Activated CD8-positive, alpha-beta memory T cell treated with anti-CD3 and anti-CD28 coated beads for 4 hours (primary cell): ENCODE data around the gene SCN4A.

Source experiments
- DNase-seq, 2 donors: peaks; one replicate each; pipeline ENCODE4 v3.0.0-alpha.2; 2020; ENCODE audit warnings: low read depth in 2 of 2

The SCN4A gene

DNA sequence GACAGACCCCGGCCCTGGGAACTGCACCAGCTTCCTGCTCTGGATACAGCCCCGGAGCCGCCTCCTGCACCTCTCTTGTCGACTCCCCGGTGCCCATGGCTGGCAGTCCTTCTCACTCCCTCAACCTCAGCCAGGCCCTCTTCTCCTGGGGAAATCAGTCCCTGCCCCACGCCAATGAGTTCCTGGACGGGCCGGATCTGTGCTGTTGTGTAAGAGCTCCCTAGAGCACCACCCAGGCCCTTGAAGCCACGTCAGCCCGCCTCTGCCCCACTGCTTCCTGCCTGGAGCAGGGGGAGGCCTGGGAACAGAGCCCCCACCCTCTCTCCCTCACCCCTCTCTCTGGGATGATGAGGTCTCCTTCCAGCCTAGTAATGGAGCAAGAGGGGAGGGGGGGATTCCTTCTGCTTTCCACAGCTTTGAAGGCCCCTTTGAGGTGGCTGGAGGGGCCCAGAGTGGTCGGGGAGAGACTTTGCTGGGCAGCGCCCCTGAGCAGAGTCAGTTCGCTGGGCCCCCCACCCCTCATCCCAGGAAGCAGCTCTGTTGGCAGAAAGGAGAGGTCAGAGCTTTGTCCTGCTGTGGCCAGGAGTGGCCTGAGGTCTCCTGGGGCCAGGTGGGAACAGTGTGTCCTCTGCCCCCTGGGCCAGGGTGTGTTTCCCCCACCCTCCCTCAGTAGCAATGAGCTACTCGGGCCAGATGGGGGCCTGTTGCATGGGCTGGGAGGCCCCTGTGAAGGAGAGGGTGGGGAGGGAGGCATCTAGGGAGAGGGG, 29.2 kb upstream of the SCN4A start:
- no peak for DNase-seq

DNA sequence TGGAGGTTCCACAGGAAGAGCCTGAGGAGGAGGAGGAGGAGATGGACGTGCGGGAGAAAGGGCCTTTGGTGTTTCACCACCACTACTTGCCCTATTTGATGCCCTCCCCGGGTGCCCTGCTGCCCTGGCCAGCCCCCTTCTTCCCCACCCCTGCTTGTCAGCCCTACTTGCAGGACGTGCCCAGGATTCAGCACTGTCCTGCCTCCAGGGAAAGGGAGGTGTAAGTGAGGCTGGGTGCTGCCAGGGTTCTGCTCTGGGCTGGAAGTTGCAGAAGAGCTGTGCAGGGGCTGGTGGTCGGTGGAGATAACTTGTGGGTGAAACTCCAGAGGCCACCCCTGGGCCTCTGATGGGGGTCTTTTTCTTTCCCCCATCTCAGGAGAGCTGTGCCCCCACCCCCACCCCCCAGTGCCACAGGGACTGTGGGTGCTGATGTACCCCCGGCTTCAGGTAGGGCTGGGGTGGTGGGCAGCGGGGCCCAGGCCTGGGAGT, 28.4 kb upstream of the SCN4A start:
- no peak for DNase-seq

DNA sequence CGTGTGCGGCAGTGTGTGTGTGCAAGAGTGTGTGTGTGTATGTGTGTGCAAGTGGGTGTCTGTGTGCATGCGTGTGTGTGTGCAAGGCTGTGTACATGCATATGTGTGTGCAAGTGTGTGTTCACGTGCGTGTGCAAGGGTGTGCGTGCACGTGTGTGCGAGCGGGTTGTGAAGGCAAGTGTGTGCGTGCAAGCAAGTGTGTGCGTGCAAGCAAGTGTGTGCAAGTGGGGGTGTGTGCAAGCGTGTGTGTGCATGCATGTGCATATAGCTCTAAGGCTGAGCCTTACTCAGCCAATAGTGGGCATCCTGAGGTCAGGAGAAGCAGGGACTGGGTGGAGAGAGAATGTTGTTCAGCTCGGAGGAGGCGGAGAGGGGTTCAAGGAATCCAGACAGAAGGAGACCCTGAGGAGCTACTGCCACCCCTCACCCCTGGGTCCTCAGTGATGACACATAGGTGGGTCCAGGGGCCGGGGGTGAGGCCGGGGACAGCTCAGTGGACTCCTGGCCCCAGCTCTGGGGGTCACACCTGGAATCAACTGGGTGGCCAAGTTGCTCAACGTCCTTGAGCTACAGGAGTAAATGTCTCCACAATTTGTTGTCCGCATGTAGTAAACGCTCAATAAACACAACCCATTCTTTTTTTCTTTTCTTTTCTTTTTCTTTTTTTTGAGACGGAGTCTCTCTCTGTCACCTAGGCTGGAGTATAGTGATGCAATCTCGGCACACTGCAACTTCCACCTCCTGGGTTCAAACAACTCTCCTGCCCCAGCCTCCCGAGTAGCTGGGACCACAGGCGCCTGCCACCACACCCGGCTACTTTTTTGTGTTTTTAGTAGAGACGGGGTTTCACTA, 27.2 kb upstream of the SCN4A start:
- no peak for DNase-seq

DNA sequence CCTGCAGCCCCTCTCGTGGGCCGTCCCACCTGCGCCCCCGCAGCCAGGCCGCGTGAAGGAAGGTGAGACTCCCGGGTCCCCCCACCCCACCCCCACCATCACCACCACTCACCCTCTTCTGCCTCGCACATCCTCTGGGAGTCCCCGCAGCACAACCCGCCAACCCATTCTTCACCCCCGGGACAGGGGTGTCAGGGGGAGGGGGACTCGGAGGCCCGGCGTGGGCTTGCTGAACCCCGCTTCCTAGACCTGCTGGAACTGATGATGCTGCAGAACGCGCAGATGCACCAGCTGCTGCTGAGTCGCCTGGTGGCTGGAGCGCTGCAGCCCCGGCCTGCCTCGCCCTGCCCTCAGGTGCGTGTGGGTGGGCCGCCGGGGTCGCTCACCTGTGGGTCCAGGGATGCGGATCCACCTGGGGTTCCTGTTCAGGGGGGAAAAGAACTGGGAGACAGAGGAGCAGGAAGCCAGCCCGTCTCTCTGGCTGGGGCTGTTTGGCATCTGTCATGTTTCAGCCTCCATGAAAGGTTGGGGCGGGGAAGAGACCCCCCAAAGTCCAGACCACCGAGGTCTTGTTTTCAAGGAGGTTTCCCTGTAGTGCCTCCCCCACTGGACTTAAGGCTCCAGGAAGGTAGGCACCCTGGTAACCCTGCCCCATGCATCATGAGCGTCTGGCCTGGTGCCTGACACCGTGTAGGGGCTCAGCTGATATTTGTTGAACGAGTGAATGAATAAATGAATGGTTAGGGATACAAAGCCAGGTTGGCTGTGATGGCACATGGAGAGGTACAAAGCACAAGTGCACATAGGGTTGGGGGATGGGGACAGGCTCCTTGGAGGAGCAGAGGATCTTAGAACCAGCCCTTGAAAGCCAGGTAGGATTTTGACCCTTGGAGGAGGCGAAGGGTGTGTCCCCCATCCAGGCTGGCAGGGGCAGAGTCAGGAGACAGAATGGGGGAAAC, 26.3 kb upstream of the SCN4A start:
- DNase-seq = no peak

DNA sequence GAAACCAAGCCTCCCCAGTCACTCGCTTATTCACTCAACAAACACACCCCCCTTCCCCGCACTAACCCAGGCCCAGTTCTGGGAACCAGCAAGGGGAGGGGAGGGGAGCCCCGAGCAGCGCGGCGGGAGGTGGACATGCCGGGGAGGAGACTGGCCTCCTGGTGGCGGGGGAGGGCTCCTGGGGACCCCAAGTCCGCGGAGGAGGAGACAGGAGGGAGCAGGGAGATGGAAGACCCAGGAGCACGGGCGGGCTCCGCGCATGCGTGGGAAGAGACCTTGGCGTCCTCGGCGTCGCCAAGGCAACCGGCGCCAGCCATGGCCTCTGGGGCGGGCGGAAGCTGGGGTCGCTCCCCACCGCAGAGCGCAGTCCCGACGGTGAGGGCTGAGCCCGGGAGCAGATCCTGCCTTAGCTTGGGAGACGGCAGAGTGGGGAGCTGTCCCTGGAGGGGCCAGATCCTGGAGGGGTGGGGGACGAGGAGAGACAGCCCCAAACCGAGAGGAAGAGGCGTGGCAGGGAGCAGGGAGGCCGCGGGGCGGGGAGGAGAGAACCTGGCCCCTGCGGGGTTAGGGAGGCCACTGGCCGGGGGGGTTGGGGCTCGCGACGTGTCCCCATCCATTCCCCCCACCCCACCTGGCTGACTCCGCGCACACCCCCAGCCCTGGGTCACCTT, 25.5 kb upstream of the SCN4A start, which contains the start of gene PRR29:
Gene PRR29, plus strand, starts transcription at position 302 of the 671 bp plus-strand sequence. Its CDS starts 14 bp downstream, at position 316.
- peak; percentile 41 for DNase-seq

DNA sequence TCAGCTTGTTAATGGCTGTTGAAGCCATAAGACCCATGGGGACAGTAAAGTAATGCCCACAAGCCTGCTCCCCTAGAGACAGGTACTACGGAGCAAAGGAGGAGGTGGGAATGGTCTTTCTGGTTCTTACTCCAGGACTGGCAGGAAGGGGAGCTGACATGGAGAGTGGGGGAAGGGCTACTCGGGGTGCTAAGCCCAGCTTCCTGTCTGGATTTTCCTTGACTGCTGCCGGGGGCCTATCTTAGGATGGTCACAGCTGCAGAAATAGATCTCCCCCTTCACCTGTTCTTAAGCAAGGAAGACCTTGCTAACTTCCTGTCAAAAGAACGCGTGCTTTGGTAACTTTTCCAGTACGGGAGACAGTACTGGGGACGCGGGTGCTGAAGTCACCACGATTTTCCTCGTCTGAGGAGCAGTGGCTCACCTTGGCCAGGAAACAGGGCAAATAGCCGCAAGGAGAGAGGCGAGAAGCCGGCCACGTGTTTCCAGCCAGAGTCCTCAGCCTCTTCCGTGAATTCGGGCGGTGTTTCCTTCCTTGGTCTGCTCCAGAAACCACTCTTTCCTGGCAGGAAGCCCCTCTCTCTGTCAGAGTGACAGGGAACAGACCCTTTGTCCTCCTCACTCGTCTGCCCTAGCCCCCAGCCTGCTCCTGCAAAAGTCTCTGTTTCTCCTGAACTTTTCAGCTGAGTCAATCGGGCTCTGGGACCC, 24.8 kb upstream of the SCN4A start:
- DNase-seq = no peak

DNA sequence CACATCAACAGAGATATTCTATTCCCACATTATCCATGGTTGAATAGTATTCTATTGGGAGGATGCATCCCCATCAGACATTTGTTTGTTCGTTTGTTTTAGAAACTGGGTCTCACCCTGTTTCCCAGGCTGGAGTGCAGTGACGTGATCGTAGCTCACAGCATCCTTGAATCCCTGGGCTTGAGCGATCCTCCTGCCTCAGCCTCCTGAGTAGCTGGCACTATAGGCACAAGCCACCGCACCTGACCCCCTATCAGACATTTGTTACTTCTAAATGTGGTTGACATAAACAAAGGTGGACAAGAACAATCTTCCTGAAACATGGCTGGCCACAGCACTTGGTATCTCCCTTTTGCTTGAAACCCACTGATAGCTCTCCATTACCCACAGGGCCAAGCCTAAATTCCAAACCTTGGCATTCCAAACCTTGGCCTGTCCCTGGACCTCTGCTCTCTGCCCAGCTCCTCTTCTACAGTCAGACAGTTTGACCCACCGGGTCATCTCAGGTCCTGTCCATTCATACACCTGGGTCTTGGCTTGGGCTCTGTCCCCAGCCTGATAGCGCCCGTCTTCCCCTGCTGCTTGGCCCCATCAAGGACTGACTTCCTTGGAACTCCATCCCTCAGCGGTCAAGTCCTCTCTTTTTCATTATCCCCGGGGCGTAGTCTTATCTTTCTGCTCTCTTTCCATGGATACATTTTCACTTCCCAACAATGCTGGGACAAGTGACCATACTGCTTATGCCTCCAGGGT, 23.9 kb upstream of the SCN4A start:
- no peak for DNase-seq

DNA sequence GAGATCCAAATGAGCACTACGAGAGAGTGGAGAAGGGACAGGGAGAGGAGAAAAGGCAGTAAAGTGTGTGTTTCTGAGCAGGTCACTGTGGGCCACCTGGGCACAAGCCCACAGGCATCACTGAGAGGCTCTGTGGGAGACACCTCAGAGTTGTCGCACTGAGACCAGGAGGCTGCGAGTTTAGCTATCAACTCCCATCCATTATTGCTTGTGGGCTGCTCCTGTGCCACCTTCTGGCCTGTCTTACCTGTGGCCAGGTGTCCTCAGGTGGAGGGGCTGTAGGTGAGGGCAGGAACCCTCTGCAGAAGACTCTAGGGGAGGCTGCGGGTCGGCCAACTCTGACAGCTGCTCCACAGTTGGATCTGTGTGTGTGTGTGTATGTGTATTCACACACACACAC, 22.9 kb upstream of the SCN4A start:
- no peak for DNase-seq

DNA sequence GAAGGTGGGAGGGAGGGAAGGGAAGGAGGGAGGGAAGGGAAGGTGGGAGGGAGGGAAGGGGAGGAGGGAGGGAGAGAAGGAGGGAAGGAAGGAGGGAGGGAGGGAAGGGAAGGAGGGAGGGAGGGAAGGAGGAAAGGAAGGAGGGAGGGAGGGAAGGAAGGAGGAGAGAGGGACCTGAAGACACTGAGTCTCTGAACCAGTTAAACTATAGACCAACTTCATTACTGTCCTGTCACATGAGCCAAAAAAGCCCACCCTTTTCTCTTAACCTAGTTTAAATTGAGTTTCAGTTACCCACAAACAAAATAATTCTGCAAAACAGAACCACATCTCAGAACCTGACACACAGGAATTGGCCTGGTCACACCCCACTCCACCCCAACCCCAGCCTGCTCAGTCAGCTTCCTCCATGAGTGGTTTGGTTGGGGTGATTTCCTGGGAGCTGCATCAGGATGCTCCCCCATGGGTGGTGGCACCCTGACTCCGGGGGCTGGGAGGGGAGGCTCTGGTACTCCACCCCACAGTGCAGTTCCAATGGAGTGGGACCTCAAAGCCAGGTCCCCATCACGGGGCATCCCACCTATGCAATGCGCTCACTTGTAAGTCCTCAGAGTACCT, 20.8 kb upstream of the SCN4A start:
- DNase-seq = no peak

DNA sequence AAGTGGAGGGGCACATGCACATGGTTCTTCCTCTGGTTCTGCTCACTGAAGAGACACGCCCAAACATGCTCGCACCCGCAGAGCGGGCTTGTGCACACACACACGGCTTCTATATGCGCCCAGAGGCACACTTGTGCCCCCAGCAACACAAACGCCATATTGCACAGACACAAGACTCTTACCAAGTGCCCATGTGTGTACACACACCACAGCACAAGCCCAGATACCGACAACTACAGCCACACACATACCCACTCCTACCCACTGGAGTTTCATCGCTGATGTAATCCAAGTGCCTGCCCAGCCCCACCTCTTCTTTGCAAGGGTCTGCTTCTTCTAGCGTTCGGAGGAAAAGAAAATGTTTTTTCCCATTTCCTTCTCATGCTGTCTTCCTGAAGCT, 18.9 kb upstream of the SCN4A start:
- no peak for DNase-seq

DNA sequence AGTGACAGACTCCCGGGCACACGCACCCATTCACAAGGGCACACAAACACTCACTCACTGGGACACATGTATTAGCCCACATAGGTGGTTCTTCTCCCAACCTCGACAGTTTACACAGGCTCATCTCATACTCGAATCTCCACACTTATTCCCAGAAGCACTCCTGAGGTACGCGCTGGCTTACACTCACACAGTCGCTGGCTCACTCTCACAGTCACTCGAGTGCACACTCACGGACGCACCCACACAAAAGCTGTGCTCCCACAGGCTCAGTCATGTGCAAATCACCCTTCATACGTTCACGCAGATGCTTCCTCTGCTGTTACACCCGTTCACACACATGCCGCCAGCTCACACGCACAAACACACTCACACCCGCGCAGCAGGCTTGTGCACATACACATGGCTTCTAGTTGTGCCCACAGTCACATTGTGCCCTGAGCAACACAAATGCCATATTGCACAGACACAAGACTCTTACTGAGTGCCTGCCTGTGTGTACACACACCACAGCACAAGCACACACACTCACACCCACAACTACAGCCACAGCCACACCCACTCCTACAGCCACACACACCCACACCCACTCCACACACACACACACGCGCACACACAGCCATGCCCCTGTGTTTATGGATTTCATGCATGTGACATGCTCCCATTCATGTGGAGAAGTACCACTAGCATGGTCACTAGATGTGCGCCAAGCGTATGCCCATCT, 17.1 kb upstream of the SCN4A start:
- no peak for DNase-seq

DNA sequence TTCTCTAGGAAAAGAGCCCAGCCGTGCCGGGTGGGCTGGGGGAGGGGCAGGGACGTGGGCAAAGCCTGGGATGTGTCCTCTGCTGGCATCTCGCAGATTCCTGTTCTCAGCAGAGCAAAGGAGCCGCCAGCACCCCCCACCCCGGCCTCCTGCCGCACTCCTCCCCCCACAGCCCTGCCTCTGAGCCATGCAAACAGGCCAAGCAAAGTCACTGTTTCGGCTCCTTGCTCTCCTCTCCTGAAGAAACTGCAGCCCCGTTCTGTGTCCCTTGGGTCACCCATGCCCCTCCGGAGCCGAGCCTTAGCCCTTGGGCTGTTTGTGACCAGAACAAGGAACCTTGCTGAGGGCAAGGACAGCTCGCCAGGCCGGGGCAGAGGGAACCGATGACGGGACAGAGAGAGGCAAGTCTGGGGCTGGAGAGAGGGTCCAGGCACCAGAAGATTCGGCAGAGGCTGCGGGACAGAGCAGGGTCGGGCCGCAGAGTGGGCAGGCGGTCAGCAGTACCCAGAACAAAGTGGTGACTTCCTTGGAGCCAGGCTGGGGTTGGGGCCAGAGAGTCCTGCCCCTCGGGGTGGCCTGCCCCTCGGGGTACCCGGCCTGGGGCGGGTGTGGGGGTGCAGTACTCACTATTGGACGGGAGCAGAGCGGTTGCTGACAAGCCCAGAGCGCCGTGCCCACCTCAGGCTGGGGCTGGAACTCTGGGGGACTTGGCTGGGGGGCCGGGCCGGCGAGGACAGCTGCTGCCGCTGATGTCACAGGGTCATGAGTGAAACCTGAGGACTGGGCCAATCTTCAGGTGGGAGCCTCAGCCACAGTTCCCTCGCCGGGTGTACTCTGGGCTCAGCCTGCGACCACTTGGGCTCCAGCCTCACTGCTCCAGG, 16.3 kb upstream of the SCN4A start:
- DNase-seq = no peak

DNA sequence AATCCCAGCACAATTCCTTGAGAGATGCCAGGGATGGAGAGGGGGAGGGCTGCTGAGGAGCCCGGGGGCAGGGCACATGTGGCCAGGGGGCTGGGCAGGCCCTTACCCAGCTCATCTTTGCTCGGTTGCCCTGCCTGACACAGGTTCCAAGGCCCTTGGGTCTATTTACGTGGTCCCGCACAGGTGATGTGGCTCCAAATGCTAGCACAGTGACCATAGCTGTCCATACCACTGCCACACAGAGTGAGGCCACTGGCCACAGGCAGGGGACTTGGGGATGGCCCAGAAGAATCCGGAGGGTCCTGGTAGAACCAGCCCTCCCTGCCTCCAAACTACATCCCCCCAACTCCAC, 15.4 kb upstream of the SCN4A start:
- DNase-seq = no peak

DNA sequence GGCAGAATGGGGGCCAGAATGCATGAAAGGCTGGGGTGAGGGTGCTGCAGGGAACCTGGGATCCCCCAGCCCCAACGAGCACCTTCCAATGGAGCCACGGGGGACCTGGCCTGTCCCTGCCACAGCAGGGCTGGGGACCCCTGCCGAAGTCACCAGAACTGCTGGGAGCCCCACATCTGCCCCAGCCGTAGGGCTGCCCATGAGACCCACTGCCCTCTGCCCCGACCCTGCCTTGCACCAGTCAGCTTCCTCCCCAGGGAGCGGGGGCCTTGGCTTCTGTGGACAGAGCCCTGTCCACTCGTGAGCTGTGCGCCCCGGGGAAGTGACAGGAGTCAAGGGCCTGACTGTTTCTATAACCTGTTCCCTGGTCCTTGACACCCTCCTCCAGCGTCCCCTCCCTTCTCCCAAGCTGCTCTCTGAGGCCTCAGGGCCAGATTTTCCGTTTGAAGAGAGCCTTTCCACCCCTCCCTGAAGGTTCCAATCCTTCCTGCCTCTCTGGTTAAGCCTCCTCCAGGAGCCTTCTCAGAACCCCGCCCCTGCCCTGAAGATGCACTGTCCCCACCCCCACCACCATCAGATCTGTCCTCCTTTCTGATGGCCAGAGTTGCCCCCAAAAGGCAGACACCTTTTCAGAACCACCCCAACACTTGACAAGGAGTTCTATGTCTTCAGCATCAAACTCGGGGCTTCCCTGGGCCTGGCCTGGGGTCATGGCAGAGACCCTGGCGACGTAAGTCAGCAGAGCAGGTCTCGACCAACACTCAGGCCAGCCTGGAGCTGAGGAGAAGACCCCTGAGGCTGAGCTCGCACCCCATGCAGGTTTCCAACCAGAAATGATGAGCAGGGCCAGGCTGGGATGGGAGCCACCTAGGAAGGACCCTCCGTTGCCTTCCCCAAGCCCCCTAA, 14.8 kb upstream of the SCN4A start:
- DNase-seq = no peak

DNA sequence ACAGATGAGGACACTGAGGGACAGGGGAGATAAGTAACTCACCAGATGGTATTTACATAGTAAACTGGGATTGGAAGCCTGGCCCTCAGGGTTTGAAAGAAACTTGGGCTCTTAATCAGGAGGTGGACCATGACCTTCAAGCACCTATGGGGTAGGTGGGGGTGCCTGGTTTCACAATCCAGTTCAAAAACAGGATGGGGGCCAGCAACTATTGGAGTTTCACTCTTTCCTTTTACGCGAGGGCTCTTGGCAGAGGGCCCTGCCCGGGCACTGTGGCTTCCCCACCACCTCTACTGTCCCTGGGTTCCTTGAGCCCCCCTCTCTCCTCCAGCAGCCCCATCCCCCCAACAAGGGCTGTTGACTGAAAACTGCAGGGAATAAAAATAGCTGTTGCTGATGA, 14.1 kb upstream of the SCN4A start:
- no peak for DNase-seq

DNA sequence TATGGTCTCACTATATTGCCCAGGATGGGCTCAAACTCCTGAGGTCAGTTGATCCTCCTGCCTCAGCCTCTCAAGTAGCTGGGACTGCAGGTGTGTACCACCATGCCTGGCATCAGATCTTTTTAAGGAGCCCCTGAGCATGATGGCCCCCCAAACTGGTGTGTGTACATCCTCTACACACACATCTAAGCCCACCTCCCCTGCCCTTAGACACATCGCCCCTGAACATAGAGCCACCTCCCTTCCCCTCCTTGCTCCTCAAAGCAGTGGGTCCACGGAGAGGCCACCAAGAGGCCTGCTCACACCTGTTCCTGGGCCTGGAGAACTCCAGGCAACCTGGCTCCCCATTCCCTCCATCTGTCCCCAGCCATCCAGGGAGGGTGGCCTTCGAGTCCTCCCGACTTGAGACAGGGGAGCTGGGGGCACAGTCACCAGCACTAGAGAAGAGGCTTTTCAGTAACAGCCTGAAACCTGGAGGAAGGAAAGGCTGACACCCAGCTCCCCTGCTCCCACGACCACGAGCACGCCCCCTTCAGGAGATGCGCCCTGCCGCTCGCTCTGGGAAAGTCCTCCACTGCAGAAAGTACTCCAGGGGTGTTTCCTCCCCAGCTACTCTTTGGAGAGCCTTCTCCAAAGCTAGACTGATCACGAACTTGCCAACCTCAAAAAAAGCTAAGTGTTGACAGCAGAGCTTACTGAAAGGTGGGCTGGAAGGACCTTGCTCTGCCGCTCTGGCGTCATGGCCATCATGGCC, 12.8 kb upstream of the SCN4A start:
- no peak for DNase-seq
